GM12878 (cell line): ENCODE results near the gene LTBP3. TPM values are rescaled to one million over a fixed set of nuclear protein-coding genes. Genes with fewer than 3 reads are reported as not detected.

Source experiments
- CBX5 ChIP-seq: sonication (generic); IDR thresholded peaks from 2 replicates; pipeline ENCODE4 v1.6.1; 2016; ENCODE audit warnings: low read depth, moderate library complexity, mild to moderate bottlenecking, inconsistent platforms
- CHD2 ChIP-seq: IDR thresholded peaks from 2 replicates; pipeline ENCODE4 v1.6.1; 2011; ENCODE audit warnings: low read depth, low read length, improper control_type of control experiment, borderline replicate concordance
- CREB1 ChIP-seq: IDR thresholded peaks from 2 replicates; pipeline ENCODE4 v1.6.1; 2012; ENCODE audit warnings: low read depth, mild to moderate bottlenecking, inconsistent platforms
- CREM ChIP-seq: IDR thresholded peaks from 2 replicates; pipeline ENCODE4 v1.6.1; 2014; ENCODE audit warnings: antibody characterized with exemption, low read depth
- ELK1 ChIP-seq: IDR thresholded peaks from 2 replicates; pipeline ENCODE4 v1.6.1; 2012; ENCODE audit warnings: low read depth, low read length, improper control_type of control experiment
- HCFC1 ChIP-seq: fragments of 150-350 bp; IDR thresholded peaks from 2 replicates; pipeline ENCODE4 v1.6.1; 2014; ENCODE audit warnings: low read length
- IKZF2 ChIP-seq, 2 experiments: fragments of 450-650 bp; IDR thresholded peaks; 2 replicates each; pipeline ENCODE4 v1.6.1; 2017; ENCODE audit warnings: mild to moderate bottlenecking in 2 of 2, moderate library complexity in 2 of 2
- JUNB ChIP-seq: IDR thresholded peaks from 2 replicates; pipeline ENCODE4 v1.6.1; 2016; ENCODE audit warnings: antibody characterized with exemption, mild to moderate bottlenecking
- KDM1A ChIP-seq: fragments of 200-600 bp; sonication (generic); IDR thresholded peaks from 2 replicates; pipeline ENCODE4 v1.6.1; 2016; ENCODE audit warnings: borderline replicate concordance
- NBN ChIP-seq: fragments of 450-650 bp; IDR thresholded peaks from 2 replicates; pipeline ENCODE4 v1.6.1; 2016
- NFIC ChIP-seq: IDR thresholded peaks from 2 replicates; pipeline ENCODE4 v1.6.1; 2012; ENCODE audit warnings: low read depth, mild to moderate bottlenecking, inconsistent platforms, low read length, moderate library complexity
- NFYB ChIP-seq: IDR thresholded peaks from 2 replicates; pipeline ENCODE4 v1.6.1; 2011; ENCODE audit warnings: low read depth, mild to moderate bottlenecking, low read length, improper control_type of control experiment, moderate library complexity; ENCODE audit not compliant: insufficient read depth
- NKRF ChIP-seq: fragments of 450-650 bp; conservative IDR thresholded peaks from 2 replicates; pipeline ENCODE4 v1.6.1; 2017; ENCODE audit warnings: mild to moderate bottlenecking, moderate library complexity
- NR2C2 ChIP-seq: IDR thresholded peaks from 2 replicates; pipeline ENCODE4 v1.6.1; 2011; ENCODE audit warnings: borderline replicate concordance, low read depth; ENCODE audit not compliant: control insufficient read depth, insufficient read length
- POU2F2 ChIP-seq: IDR thresholded peaks from 3 replicates; pipeline ENCODE4 v1.6.1; 2011; ENCODE audit warnings: low read depth, mild to moderate bottlenecking, low read length, borderline replicate concordance
- RELA ChIP-seq: fragments of 450-650 bp; IDR thresholded peaks from 2 replicates; pipeline ENCODE4 v1.8.0; 2014; ENCODE audit warnings: borderline replicate concordance; ENCODE audit not compliant: partially characterized antibody
- RELB ChIP-seq: fragments of 450-650 bp; IDR thresholded peaks from 2 replicates; pipeline ENCODE4 v1.6.1; 2017; ENCODE audit warnings: low read depth, mild to moderate bottlenecking, moderate library complexity
- SMAD5 ChIP-seq: IDR thresholded peaks from 2 replicates; pipeline ENCODE4 v1.6.1; 2016; ENCODE audit warnings: antibody characterized with exemption, low read depth
- STAT3 ChIP-seq: IDR thresholded peaks from 2 replicates; pipeline ENCODE4 v1.6.1; 2011; ENCODE audit warnings: low read depth, low read length, improper control_type of control experiment
- TAF1 ChIP-seq: IDR thresholded peaks from 2 replicates; pipeline ENCODE4 v1.6.1; 2011; ENCODE audit warnings: mild to moderate bottlenecking, low read depth, low read length, borderline replicate concordance
- TCF3 ChIP-seq: IDR thresholded peaks from 2 replicates; pipeline ENCODE4 v1.6.1; 2012; ENCODE audit warnings: low read depth, mild to moderate bottlenecking, low read length, borderline replicate concordance; ENCODE audit not compliant: insufficient read depth
- ZBED1 ChIP-seq: IDR thresholded peaks from 2 replicates; pipeline ENCODE4 v1.6.1; 2016; ENCODE audit warnings: borderline replicate concordance
- polyA plus RNA-seq, 11 experiments: library from polyadenylated mRNA; depleted of rRNA in 4 of 11; unstranded in 6 of 11; stranded (reverse) in 5 of 11; fragments of >200 nt; fragmentation: Nextera tagmentation in 4 of 11; fragmentation: Illumina TruSeq in 1 of 11; extraction: Ambion mirVana in 4 of 11; extraction: Trizol in 1 of 11; gene quantifications; 1 replicate in 1 of 11; 2 replicates in 10 of 11; pipeline versions ENCODE4 v1.2.1 to v1.2.3, GENCODE V29; 2011 to 2016; ENCODE audit warnings: inconsistent platforms in 2 of 11, missing spikeins in 2 of 11, low read depth in 1 of 11
- total RNA-seq, 4 experiments: library from RNA; depleted of rRNA in 3 of 4; stranded (reverse); fragments of >200 nt in 3 of 4; fragmentation: Illumina TruSeq in 1 of 4; extraction: Trizol in 1 of 4; gene quantifications; 2 replicates each; pipeline versions ENCODE4 v1.2.1 to v1.2.3, GENCODE V29; 2013 to 2021
- TF ChIP-seq, protein P1 (sequence below): fragments of 450-650 bp; IDR thresholded peaks from 2 replicates; pipeline ENCODE4 v1.6.1; 2016; ENCODE audit warnings: mild to moderate bottlenecking

The LTBP3 gene
- total and polyA plus RNA-seq, 10 of the 15 experiments (the other 5 are each of a cell fraction or from before 2014, with no cell fraction given) = 2.2 to 12.2 (median 6.2) TPM; not detected in 2

GRCh38 chr11:65492637-65493366, 65.4 kb downstream of the LTBP3 start (continued):
- TF ChIP-seq SMAD5 = peak; percentile 11; the same call in 1 of the 2 replicates
- peak; percentile 86 for TF ChIP-seq JUNB
- TF ChIP-seq CREM = peak; percentile 71; the same call in 1 of the 2 replicates
- peak; percentile 92 for TF ChIP-seq RELB
- TF ChIP-seq NFIC = no peak
- no peak for TF ChIP-seq CHD2
- TF ChIP-seq ELK1 = no peak
- no peak for TF ChIP-seq CBX5
- no peak for TF ChIP-seq NFYB
- peak; percentile 45; the same call in 1 of the 2 replicates for TF ChIP-seq TAF1
- no peak for TF ChIP-seq KDM1A
- no peak for TF ChIP-seq CREB1
- TF ChIP-seq POU2F2 = peak; percentile 57; the same call in 2 of the 3 replicates
- peak; percentile 68 for TF ChIP-seq ZBED1
- TF ChIP-seq STAT3 = no peak
- no peak for TF ChIP-seq HCFC1
- TF ChIP-seq IKZF2 (IDR thresholded peaks at IDR 0.05) = peak; percentile 96
- TF ChIP-seq, protein P1, sequence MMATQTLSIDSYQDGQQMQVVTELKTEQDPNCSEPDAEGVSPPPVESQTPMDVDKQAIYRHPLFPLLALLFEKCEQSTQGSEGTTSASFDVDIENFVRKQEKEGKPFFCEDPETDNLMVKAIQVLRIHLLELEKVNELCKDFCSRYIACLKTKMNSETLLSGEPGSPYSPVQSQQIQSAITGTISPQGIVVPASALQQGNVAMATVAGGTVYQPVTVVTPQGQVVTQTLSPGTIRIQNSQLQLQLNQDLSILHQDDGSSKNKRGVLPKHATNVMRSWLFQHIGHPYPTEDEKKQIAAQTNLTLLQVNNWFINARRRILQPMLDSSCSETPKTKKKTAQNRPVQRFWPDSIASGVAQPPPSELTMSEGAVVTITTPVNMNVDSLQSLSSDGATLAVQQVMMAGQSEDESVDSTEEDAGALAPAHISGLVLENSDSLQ = peak; percentile 88
- TF ChIP-seq NR2C2 = no peak
- 0 out of 2 replicates have a peak, but pooled peaks have one; percentile 8 for TF ChIP-seq NKRF
- peak; percentile 51; the same call in 1 of the 2 replicates for TF ChIP-seq TCF3
- peak; percentile 58 for TF ChIP-seq RELA
- TF ChIP-seq NBN = 0 out of 2 replicates have a peak, but pooled peaks have one; percentile 30
